Gastrocnemius medialis (tissue), 4 donors: ENCODE measurements around the gene NEDD4L. TPM values are rescaled to one million over a fixed set of nuclear protein-coding genes. Genes with fewer than 3 reads are reported as not detected.

Experiments used
- ATAC-seq, 2 donors: fragments of 150-250 bp; one replicate each; pipeline ENCODE4 v1.9.1; 2016
- DNase-seq, 2 donors: peaks; one replicate each; pipeline ENCODE4 v3.0.0-alpha.2; 2019
- H3K27ac ChIP-seq, 4 donors: fragments of 200-600 bp; sonication (generic); 1 replicate in 1 of 4; 2 replicates in 3 of 4; pipeline ENCODE4 v1.5.1; 2016 to 2018; ENCODE audit warnings: mild to moderate bottlenecking in 2 of 4, moderate library complexity in 1 of 4
- H3K27me3 ChIP-seq, 3 donors: fragments of 200-600 bp; sonication (generic) in 2 of 3; 1 replicate in 1 of 3; 2 replicates in 2 of 3; pipeline versions ENCODE4 v1.5.1 to v1.6.0; 2016 to 2019; ENCODE audit warnings: mild to moderate bottlenecking in 1 of 3, moderate library complexity in 1 of 3
- H3K36me3 ChIP-seq, 2 donors: fragments of 200-600 bp; sonication (generic) in 1 of 2; one replicate each; pipeline ENCODE4 v1.5.1; 2017 to 2018
- H3K4me1 ChIP-seq, 2 donors: fragments of 200-600 bp; sonication (generic) in 1 of 2; one replicate each; pipeline ENCODE4 v1.5.1; 2016 to 2017; ENCODE audit warnings: mild to moderate bottlenecking in 2 of 2
- H3K4me3 ChIP-seq, 4 donors: fragments of 200-600 bp; sonication (generic) in 3 of 4; 1 replicate in 1 of 4; 2 replicates in 3 of 4; pipeline ENCODE4 v1.5.1; 2016 to 2019; ENCODE audit warnings: mild to moderate bottlenecking in 2 of 4
- H3K9me3 ChIP-seq, 3 donors: fragments of 200-600 bp; sonication (generic) in 2 of 3; 1 replicate in 1 of 3; 2 replicates in 2 of 3; pipeline ENCODE4 v1.5.1; 2016 to 2019
- CTCF ChIP-seq, 5 experiments: fragments of 450-650 bp in 3 of 5; fragments of 200-600 bp in 2 of 5; sonication (generic) in 2 of 5; IDR thresholded peaks in 4 of 5; conservative IDR thresholded peaks in 1 of 5; 1 replicate in 4 of 5; 2 replicates in 1 of 5; pipeline ENCODE4 v1.5.1; 2016 to 2019; ENCODE audit warnings: antibody characterized with exemption in 5 of 5, mild to moderate bottlenecking in 3 of 5, moderate library complexity in 3 of 5
- POLR2A ChIP-seq, 2 donors: fragments of 450-650 bp; IDR thresholded peaks; one replicate each; pipeline ENCODE4 v1.6.1; 2017; ENCODE audit warnings: antibody characterized with exemption in 2 of 2, mild to moderate bottlenecking in 2 of 2, moderate library complexity in 2 of 2
- in situ Hi-C, 4 donors: fragments of 200-750 bp; cut with MboI; loops; one replicate each; pipeline versions ENCODE4 v1.15.0 to v1.8.0; 2017; ENCODE audit warnings: low sequenced_read_pairs in 4 of 4
- intact Hi-C: fragments of 100-400 bp; cut with DNase I; formaldehyde crosslinking; loops from one replicate; pipeline ENCODE4 v1.15.1; 2023; ENCODE audit warnings: low total_unique reads
- total RNA-seq, 4 donors: library from RNA; depleted of rRNA; stranded (reverse); fragments of >200 nt; gene quantifications; one replicate each; pipeline versions ENCODE4 v1.1.0 to v1.2.3, GENCODE V29; 2016

NEDD4L gene
- total RNA-seq, 4 donors from 2014 or later, result 27.4 to 81.5 (median 51.5) TPM

- Histone ChIP-seq H3K4me3 (no peak overlapping the region), H3K36me3 (no peaks in the 10 kb centered on the region), H3K27ac (no peak overlapping the region), H3K27me3 (no peaks in the 10 kb centered on the region), H3K9me3 (no peaks in the 10 kb centered on the region), H3K4me1 (peaks cover 8 to 9% of the 10 kb centered on the region in 2 donors)
- no peak for ATAC-seq
- TF ChIP-seq CTCF (IDR thresholded peaks at IDR 0.05 in 4 of 5, conservative IDR thresholded peaks at IDR 0.05 in 1 of 5) (no peak), POLR2A (IDR thresholded peaks at IDR 0.05) (no peak)
- no peak for DNase-seq
- intact Hi-C loops, result no loop called here
- in situ Hi-C loops, result no loop called here
These were observed 372.1 kb downstream of the NEDD4L start for GRCh38 chr18:58416014-58416703.

- Histone ChIP-seq H3K36me3 (no peaks in the 10 kb centered on the region), H3K4me3 (no peak overlapping the region), H3K9me3 (no peaks in the 10 kb centered on the region), H3K27me3 (no peaks in the 10 kb centered on the region), H3K4me1 (peaks cover 8 to 9% of the 10 kb centered on the region in 2 donors), H3K27ac (no peak overlapping the region)
- DNase-seq (no peak), ATAC-seq (no peak)
- TF ChIP-seq POLR2A (IDR thresholded peaks at IDR 0.05) (no peak), CTCF (IDR thresholded peaks at IDR 0.05 in 4 of 5, conservative IDR thresholded peaks at IDR 0.05 in 1 of 5) (no peak)
- intact Hi-C loops, result no loop called here
- in situ Hi-C loops, result no loop called here
These were observed 373.0 kb downstream of the NEDD4L start for GRCh38 chr18:58416704-58417683.

GRCh38 chr18:58417752-58418151 lies 373.7 kb downstream of the NEDD4L start:
- intact Hi-C loops (no loop called here), in situ Hi-C loops (no loop called here)
- Histone ChIP-seq H3K27me3 (no peaks in the 10 kb centered on the region), H3K36me3 (no peaks in the 10 kb centered on the region), H3K9me3 (no peaks in the 10 kb centered on the region), H3K4me1 (peaks cover 6 to 7% of the 10 kb centered on the region in 2 donors), H3K27ac (no peak overlapping the region), H3K4me3 (no peak overlapping the region)
- no peak for DNase-seq
- ATAC-seq, result no peak
- TF ChIP-seq CTCF (IDR thresholded peaks at IDR 0.05 in 4 of 5, conservative IDR thresholded peaks at IDR 0.05 in 1 of 5), result no peak
- no peak for TF ChIP-seq POLR2A (IDR thresholded peaks at IDR 0.05)

- in situ Hi-C loops, result no loop called here
- intact Hi-C loops, result no loop called here
- Histone ChIP-seq H3K9me3 (no peaks in the 10 kb centered on the region), H3K27ac (no peak overlapping the region), H3K36me3 (no peaks in the 10 kb centered on the region), H3K4me1 (peaks cover 0 to under 1% of the 10 kb centered on the region in 2 donors), H3K4me3 (no peak overlapping the region), H3K27me3 (no peaks in the 10 kb centered on the region)
- no peak for ATAC-seq
- TF ChIP-seq POLR2A (IDR thresholded peaks at IDR 0.05), result no peak
- TF ChIP-seq CTCF (IDR thresholded peaks at IDR 0.05 in 4 of 5, conservative IDR thresholded peaks at IDR 0.05 in 1 of 5), result no peak
- DNase-seq, result no peak
These were observed 374.3 kb downstream of the NEDD4L start for GRCh38 chr18:58418361-58418760.
